GM19452 (cell line): Measurements from ENCODE around the gene ACSL1.

ENCODE experiments used
- ATAC-seq: cut with Tn5 transposase; IDR thresholded peaks from one replicate; pipeline ENCODE4 v1.9.1; 2021; ENCODE audit not compliant: unreplicated experiment

The ACSL1 gene

GRCh38 chr4:184729946-184730345 lies 95.8 kb downstream of the ACSL1 start:
- no peak for ATAC-seq

GRCh38 chr4:184728858-184729257 lies 96.9 kb downstream of the ACSL1 start:
- no peak for ATAC-seq

DNA sequence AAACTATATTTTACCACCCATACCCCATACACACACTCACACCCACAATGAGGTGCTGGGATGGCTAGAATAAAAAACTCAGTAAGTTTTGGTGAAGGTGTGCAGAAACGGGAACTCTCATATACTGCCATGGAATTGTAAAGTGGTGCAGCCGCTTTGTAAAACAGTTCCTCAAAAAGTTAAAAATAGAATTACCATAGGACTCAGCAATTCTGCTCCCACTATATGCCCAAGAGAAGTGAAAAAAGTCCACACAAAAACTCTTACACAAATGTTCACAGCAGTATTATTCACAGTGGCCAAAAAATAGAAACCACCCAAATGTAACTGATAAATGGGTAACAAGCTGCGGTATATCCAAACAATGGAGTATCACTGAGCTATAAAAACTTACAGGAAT lies 98.3 kb downstream of the ACSL1 start:
- ATAC-seq = no peak

DNA sequence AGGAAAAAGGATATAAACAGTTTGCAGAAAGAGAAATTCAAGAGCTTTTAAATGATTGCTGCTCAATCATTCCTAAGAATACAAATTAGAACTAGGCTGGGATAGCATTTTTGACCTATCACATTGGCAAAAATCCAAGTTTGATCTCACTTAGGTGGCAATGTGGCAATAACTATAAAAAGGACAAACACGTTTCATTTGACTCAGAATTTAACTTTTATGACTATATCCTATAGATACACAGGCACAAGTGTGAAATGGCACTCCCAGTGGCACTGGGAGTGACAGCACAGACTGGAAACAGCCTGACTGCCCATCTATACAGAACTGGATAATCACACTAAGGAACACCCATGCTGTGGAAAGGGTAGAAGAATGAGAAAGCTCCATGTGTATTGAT lies 103.0 kb downstream of the ACSL1 start:
- no peak for ATAC-seq

DNA sequence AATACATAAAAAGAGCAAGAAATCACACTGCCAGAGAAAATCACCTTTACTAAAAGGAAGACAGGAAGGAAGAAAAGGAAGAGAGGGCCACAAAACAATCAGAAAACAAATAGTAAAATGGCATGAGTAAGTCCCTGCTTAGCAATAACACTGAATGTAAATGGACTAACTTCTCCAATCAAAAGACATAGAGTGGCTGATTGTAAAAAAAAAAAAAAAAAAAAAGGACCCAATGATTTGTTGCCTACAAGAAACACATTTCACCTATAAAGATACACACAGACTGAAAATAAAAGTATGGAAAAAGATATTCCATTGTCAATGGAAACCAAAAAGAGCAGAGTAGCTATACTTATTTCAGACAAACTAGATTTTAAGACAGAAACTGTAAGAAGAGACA lies 104.5 kb downstream of the ACSL1 start:
- no peak for ATAC-seq

DNA sequence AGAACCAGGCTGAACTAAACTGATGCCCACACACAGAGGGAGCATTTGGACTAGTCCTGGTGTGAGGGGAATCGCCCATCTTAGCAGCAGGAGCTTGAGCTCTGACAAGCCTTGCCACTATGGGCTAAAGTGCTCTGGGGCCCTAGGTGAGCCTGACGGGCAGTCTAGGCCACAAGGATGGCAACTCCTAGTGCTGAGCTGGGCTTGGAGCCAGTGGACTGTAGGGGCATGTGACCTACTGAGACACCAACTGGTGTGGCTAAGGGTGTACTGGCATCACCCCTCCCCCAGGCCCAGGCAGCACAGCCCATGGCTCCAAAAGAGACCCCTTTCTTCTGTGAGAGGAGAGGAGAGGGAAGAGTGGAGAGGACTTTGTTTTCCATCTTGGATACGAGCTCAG lies 106.4 kb downstream of the ACSL1 start:
- ATAC-seq = no peak

DNA sequence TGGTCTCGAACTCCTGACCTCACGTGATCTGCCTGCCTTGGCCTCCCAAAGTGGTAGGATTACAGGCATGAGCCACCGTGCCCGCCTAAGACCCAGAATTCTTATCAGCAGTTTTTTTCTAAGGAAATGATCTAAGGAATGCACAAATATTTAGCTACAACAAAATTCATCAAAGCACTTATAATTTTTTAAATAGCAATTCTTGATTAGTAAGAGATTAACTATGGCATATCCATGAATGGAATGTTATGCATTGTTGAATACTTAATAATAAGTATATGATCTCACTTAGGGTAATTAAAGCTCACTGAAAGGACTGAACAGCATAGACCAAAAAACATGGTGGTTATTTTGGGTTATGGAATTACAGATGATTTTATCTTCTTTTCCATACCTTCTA lies 110.2 kb downstream of the ACSL1 start:
- no peak for ATAC-seq

GRCh38 chr4:184713887-184714286 lies 111.9 kb downstream of the ACSL1 start:
- no peak for ATAC-seq

GRCh38 chr4:184712322-184712721 lies 113.4 kb downstream of the ACSL1 start:
- ATAC-seq = no peak

DNA sequence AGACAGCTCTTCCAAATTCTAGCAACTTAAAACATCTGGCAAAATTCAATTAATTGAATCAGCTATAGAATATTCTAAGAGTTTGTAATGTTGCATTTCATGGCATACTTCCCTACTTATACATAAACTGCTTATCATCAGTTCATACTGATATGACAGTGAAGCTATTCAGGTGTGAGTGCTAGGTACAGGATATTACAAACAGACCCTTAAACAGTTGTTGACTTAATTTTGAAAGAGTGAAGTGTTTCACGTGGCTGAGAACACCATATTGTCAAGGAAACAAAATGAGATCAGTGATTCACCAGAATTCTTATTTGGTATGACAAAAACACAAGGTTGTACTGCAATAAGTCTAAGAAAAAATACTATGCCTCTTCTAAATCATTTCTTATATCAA lies 119.3 kb downstream of the ACSL1 start:
- no peak for ATAC-seq

- ATAC-seq = no peak
Measured at GRCh38 chr4:184705692-184706091, 120.1 kb downstream of the ACSL1 start.
